Amygdala (tissue), 56 donors: Measurements from ENCODE around the gene ATP6V0A1.
"Not testable (repeated sequence)": the region's sequence is repeated elsewhere in the genome, so short reads cannot be mapped to it uniquely, and the experiment has no call there.

ENCODE experiments used
- DNase-seq, 56 donors: peaks; one replicate each; lab custom pipeline; 2025; lab: John Stamatoyannopoulos, UW

ATP6V0A1 gene

GRCh38 chr17:42554250-42555121, 95.8 kb downstream of the ATP6V0A1 start:
- peak in 51 of 56 donors; percentile 38 to 88 (median 73) for DNase-seq

GRCh38 chr17:42555122-42555622, 96.5 kb downstream of the ATP6V0A1 start:
- DNase-seq, result no peak

GRCh38 chr17:42555961-42556617, 97.4 kb downstream of the ATP6V0A1 start:
- DNase-seq, result not testable (repeated sequence)

GRCh38 chr17:42559075-42559474, 100.4 kb downstream of the ATP6V0A1 start:
- DNase-seq, result no peak

GRCh38 chr17:42560246-42560645, 101.6 kb downstream of the ATP6V0A1 start:
- no peak for DNase-seq

- peak; percentile 47 to 95 (median 88) for DNase-seq
Observed at GRCh38 chr17:42561897-42562387, 103.3 kb downstream of the ATP6V0A1 start, which contains the start of gene COASY. Gene COASY, plus strand, starts transcription at chr17:42562148. Its CDS starts 475 bp downstream, at chr17:42562623.

- DNase-seq, result peak in 3 of 56 donors; percentile 13 to 58 (median 35)
Observed at GRCh38 chr17:42562388-42563142, 103.9 kb downstream of the ATP6V0A1 start.

GRCh38 chr17:42563143-42563509, 104.4 kb downstream of the ATP6V0A1 start:
- DNase-seq, result no peak

GRCh38 chr17:42563543-42563942, 104.9 kb downstream of the ATP6V0A1 start:
- DNase-seq, result no peak

GRCh38 chr17:42563950-42564349, 105.3 kb downstream of the ATP6V0A1 start:
- DNase-seq, result no peak

GRCh38 chr17:42564815-42565522, 106.3 kb downstream of the ATP6V0A1 start:
- no peak for DNase-seq

- DNase-seq, result no peak
Observed at GRCh38 chr17:42565523-42566214, 107.0 kb downstream of the ATP6V0A1 start.

- no peak for DNase-seq
Observed at GRCh38 chr17:42566215-42566882, 107.7 kb downstream of the ATP6V0A1 start.

- DNase-seq, result peak; percentile 49 to 95 (median 84)
Observed at GRCh38 chr17:42566883-42567573, 108.3 kb downstream of the ATP6V0A1 start, which contains the start of gene MLX. Gene MLX, plus strand, starts transcription at chr17:42567100. Its CDS starts 25 bp downstream, at chr17:42567125.

GRCh38 chr17:42568341-42569111, 109.8 kb downstream of the ATP6V0A1 start:
- DNase-seq, result no peak

GRCh38 chr17:42571435-42572225, 113.0 kb downstream of the ATP6V0A1 start:
- no peak for DNase-seq
